Measurements from ENCODE around the gene WDR93.

Gene WDR93

GRCh38 chr15:89690276-89691218 is at the start of gene WDR93, which contains the start of gene PEX11A:
Gene WDR93, plus strand, starts transcription at chr15:89690811. Its CDS starts 10,936 bp downstream, at chr15:89701747.
Gene PEX11A, minus strand, starts transcription at chr15:89690754. Its CDS starts 122 bp downstream, at chr15:89690632.
- peak; percentile 37 for DNase-seq (ENCODE audit: low read depth)

- DNase-seq (ENCODE audit: low read depth), result no peak
Observed at GRCh38 chr15:89641053-89641452, 49.6 kb upstream of the WDR93 start.

GRCh38 chr15:89642106-89642505 is 48.5 kb upstream of the WDR93 start:
- no peak for DNase-seq (ENCODE audit: low read depth)

- DNase-seq (ENCODE audit: low read depth), result no peak
Observed at GRCh38 chr15:89645680-89646079, 44.9 kb upstream of the WDR93 start.

GRCh38 chr15:89646416-89647141 is 44.0 kb upstream of the WDR93 start:
- DNase-seq (ENCODE audit: low read depth), result no peak

GRCh38 chr15:89647191-89647851 is 43.3 kb upstream of the WDR93 start:
- peak; percentile 42 for DNase-seq (ENCODE audit: low read depth)

GRCh38 chr15:89648106-89649012 is 42.3 kb upstream of the WDR93 start:
- no peak for DNase-seq (ENCODE audit: low read depth)

- DNase-seq (ENCODE audit: low read depth), result no peak
Observed at GRCh38 chr15:89649013-89649625, 41.5 kb upstream of the WDR93 start.

GRCh38 chr15:89649716-89650115 is 40.9 kb upstream of the WDR93 start:
- DNase-seq (ENCODE audit: low read depth), result no peak

GRCh38 chr15:89652131-89652530 is 38.5 kb upstream of the WDR93 start:
- no peak for DNase-seq (ENCODE audit: low read depth)

GRCh38 chr15:89652666-89653065 is 37.9 kb upstream of the WDR93 start:
- no peak for DNase-seq (ENCODE audit: low read depth)

GRCh38 chr15:89653578-89653977 is 37.0 kb upstream of the WDR93 start:
- no peak for DNase-seq (ENCODE audit: low read depth)

- DNase-seq (ENCODE audit: low read depth), result no peak
Observed at GRCh38 chr15:89654301-89654761, 36.3 kb upstream of the WDR93 start.

GRCh38 chr15:89654847-89655805 is 35.5 kb upstream of the WDR93 start, which contains the start of gene KIF7:
Gene KIF7, minus strand, starts transcription at chr15:89655467. Its CDS starts 2,537 bp downstream, at chr15:89652930.
- DNase-seq (ENCODE audit: low read depth), result no peak

- DNase-seq (ENCODE audit: low read depth), result no peak
Observed at GRCh38 chr15:89656116-89656815, 34.3 kb upstream of the WDR93 start.

GRCh38 chr15:89657686-89658200 is 32.9 kb upstream of the WDR93 start:
- no peak for DNase-seq (ENCODE audit: low read depth)

- no peak for DNase-seq (ENCODE audit: low read depth)
Observed at GRCh38 chr15:89659295-89659694, 31.3 kb upstream of the WDR93 start.

GRCh38 chr15:89660556-89660955 is 30.1 kb upstream of the WDR93 start:
- DNase-seq (ENCODE audit: low read depth), result no peak
